ENCODE measurements around the gene PDE8A.

GRCh38 chr15:85011160-85011571 is 29.5 kb downstream of the PDE8A start:
- TF ChIP-seq EZH2 (IDR thresholded peaks at IDR 0.05; ENCODE audit: borderline replicate concordance, low read length) (no peak), CTCF (conservative IDR thresholded peaks at IDR 0.05 in 1 of 2, IDR thresholded peaks at IDR 0.05 in 1 of 2; ENCODE audit: extremely low read depth in 1 of 2, insufficient read depth in 1 of 2, low read depth in 1 of 2, low read length in 2 of 2) (no peak)
